Keratinocyte (primary cell): Measurements from ENCODE around the gene PAM16. TPM values are rescaled to one million over a fixed set of nuclear protein-coding genes. Genes with fewer than 3 reads are reported as not detected.

Source experiments
- DNase-seq: peaks from one replicate; pipeline ENCODE4 v3.0.0-alpha.2; 2011; ENCODE audit warnings: low read depth, missing footprints, low spot score
- FAIRE-seq: peaks from 2 replicates; lab custom pipeline; 2011; peaks lifted over from hg19 to GRCh38; lab: Jason Lieb, UNC
- H2AFZ ChIP-seq: 2 replicates; pipeline ENCODE4 v1.6.0; 2012; ENCODE audit warnings: low read length, control low read depth, inconsistent platforms; ENCODE audit not compliant: control insufficient read depth
- H3K27ac ChIP-seq: 2 replicates; pipeline ENCODE4 v1.5.1; 2011; ENCODE audit warnings: low read length; ENCODE audit not compliant: control insufficient read depth, insufficient read depth
- H3K27me3 ChIP-seq: 3 replicates; pipeline ENCODE4 v1.6.0; 2011; ENCODE audit warnings: low read length; ENCODE audit not compliant: control insufficient read depth, insufficient read depth; ENCODE audit errors: extremely low read depth
- H3K36me3 ChIP-seq, 2 experiments: 2 replicates in 1 of 2; 3 replicates in 1 of 2; pipeline ENCODE4 v1.5.1; 2011; ENCODE audit warnings: low read length in 2 of 2, mild to moderate bottlenecking in 1 of 2; ENCODE audit not compliant: control insufficient read depth in 2 of 2, insufficient read depth in 2 of 2; ENCODE audit errors: extremely low read depth in 1 of 2
- H3K4me1 ChIP-seq: 3 replicates; pipeline ENCODE4 v1.5.1; 2011; ENCODE audit warnings: low read length; ENCODE audit not compliant: control insufficient read depth, insufficient read depth; ENCODE audit errors: extremely low read depth
- H3K4me2 ChIP-seq: 3 replicates; pipeline ENCODE4 v1.6.0; 2011; ENCODE audit warnings: low read depth, low read length; ENCODE audit not compliant: control insufficient read depth, insufficient read depth; ENCODE audit errors: extremely low read depth
- H3K4me3 ChIP-seq, 3 experiments: fragments of 200-600 bp in 1 of 3; sonication (generic) in 1 of 3; 2 replicates in 2 of 3; 3 replicates in 1 of 3; pipeline ENCODE4 v1.5.1; 2011 to 2016; ENCODE audit warnings: low read length in 3 of 3, mild to moderate bottlenecking in 3 of 3, control low read depth in 2 of 3, inconsistent platforms in 1 of 3, low read depth in 1 of 3, mixed read lengths in 1 of 3, mixed run types in 1 of 3, moderate library complexity in 1 of 3; ENCODE audit not compliant: control insufficient read depth in 2 of 3, insufficient read depth in 2 of 3; ENCODE audit errors: extremely low read depth in 1 of 3
- H3K79me2 ChIP-seq: 2 replicates; pipeline ENCODE4 v1.6.0; 2012; ENCODE audit warnings: low read length; ENCODE audit not compliant: control insufficient read depth, insufficient read depth
- H3K9ac ChIP-seq: 3 replicates; pipeline ENCODE4 v1.6.0; 2011; ENCODE audit warnings: low read length; ENCODE audit not compliant: control insufficient read depth, insufficient read depth; ENCODE audit errors: extremely low read depth
- H3K9me1 ChIP-seq: 3 replicates; pipeline ENCODE4 v1.6.0; 2011; ENCODE audit warnings: low read length; ENCODE audit not compliant: control insufficient read depth, insufficient read depth; ENCODE audit errors: extremely low read depth
- H3K9me3 ChIP-seq: 2 replicates; pipeline ENCODE4 v1.5.1; 2012; ENCODE audit warnings: low read depth, low read length; ENCODE audit not compliant: control insufficient read depth
- H4K20me1 ChIP-seq: 3 replicates; pipeline ENCODE4 v1.6.0; 2011; ENCODE audit warnings: low read length; ENCODE audit not compliant: control insufficient read depth, insufficient read depth; ENCODE audit errors: extremely low read depth
- EZH2 ChIP-seq: IDR thresholded peaks from one replicate; pipeline ENCODE4 v1.6.1; 2012; ENCODE audit warnings: inconsistent platforms, mild to moderate bottlenecking, low read length, moderate library complexity
- dilution Hi-C: fragments of 300-500 bp; cut with MboI; formaldehyde crosslinking; loops from one replicate; pipeline ENCODE4 v1.7.0; 2020; ENCODE audit warnings: low sequenced_read_pairs; ENCODE audit not compliant: extremely low pct_ligation_motif_present
- polyA plus RNA-seq, 5 experiments: library from polyadenylated mRNA; depleted of rRNA in 3 of 5; stranded (reverse) in 3 of 5; stranded (forward) in 1 of 5; unstranded in 1 of 5; fragments of >200 nt; gene quantifications; 1 replicate in 1 of 5; 2 replicates in 3 of 5; 3 replicates in 1 of 5; pipeline versions ENCODE4 v1.2.1 to v1.2.3, GENCODE V29; 2011 to 2012; ENCODE audit warnings: missing spikeins in 2 of 5, low read depth in 1 of 5, low replicate concordance in 1 of 5
- TF ChIP-seq, protein P1 (sequence below), 3 experiments: IDR thresholded peaks in 1 of 3; conservative IDR thresholded peaks in 1 of 3; optimal IDR thresholded peaks in 1 of 3; 2 replicates in 2 of 3; 3 replicates in 1 of 3; pipeline versions ENCODE3 to v1.5.1; 2011; ENCODE audit warnings: low read length in 3 of 3, mild to moderate bottlenecking in 3 of 3, moderate library complexity in 2 of 3, control low read depth in 1 of 3, inconsistent platforms in 1 of 3; ENCODE audit not compliant: insufficient read depth in 2 of 3; ENCODE audit errors: extremely low read depth in 1 of 3

The PAM16 gene
- polyA plus RNA-seq, 1 donor (not counting 4 experiments of a cell fraction or from before 2014, with no cell fraction given): 32.7 TPM

DNA sequence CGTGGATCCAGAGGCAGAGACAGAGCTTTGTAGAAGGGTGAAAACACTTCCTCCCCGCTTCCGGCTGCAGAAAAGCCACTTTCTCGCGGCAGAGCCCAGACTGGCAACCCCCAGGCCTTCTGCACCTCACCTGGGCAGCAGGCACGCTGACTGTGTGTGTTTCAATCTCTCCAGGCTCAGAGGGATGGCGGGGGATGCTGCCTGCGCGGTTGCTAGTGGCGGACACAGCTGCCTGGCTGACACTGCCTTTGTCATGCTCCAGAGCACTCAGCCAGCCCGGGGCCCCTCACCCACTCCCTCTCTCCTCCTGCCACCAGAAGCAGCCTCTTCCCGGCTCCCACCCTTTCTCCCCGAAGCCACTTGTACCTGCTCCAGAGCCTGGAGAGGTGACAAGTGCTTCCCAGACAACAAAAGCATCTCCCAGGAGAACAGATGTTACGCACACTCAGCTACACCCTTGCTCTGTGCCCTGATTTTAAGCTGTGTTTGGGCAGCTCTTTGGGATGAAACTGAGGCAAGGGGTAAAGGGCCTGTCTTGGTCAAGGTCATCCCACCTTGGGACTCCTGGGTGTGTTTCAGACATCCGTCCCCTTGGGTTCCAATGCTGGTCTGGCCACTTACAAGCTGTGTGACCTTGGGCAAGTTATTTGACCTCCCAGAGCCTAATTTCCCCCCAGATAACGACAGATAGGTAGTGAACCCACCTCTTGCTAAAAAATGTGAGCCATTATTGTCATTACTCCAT lies 44.5 kb downstream of the PAM16 start:
- Histone ChIP-seq H3K27ac (peak overlapping the region; percentile 60), H3K4me1 (peaks cover 21% of the 10 kb centered on the region)

DNA sequence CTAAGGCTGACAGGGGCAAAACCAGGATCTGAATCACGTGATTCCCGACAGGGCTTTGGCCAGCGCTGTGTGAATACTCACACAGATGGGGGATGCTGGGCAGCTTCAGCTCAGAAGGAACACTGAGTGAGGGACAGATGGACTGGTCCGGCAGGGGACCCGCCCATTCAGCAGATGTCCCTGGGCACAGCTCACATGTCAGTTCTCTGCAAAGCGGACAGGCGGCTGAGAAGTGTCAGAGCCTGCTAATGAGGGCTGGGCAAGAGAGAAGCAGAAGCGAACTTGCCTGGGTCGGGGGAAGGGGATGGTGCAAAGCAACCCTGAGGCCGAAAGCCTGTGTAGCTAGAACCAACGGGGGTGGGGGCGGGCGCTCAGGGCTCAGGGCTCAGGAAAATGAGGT lies 47.1 kb downstream of the PAM16 start:
- no peaks in the 10 kb centered on the region for H3K9me3 ChIP-seq
- H3K4me1 ChIP-seq: peaks cover 14% of the 10 kb centered on the region
- DNase-seq: no peak
- H2AFZ ChIP-seq: no peak overlapping the region
- no peaks in the 10 kb centered on the region for H3K27me3 ChIP-seq
- dilution Hi-C loops: no loop called here
- no peaks in the 10 kb centered on the region for H3K9me1 ChIP-seq
- H3K36me3 ChIP-seq: no peaks in the 10 kb centered on the region
- no peak for FAIRE-seq
- no peak overlapping the region for H3K4me2 ChIP-seq
- H4K20me1 ChIP-seq: no peaks in the 10 kb centered on the region
- H3K9ac ChIP-seq: no peak overlapping the region
- no peak for TF ChIP-seq EZH2
- TF ChIP-seq, protein P1, sequence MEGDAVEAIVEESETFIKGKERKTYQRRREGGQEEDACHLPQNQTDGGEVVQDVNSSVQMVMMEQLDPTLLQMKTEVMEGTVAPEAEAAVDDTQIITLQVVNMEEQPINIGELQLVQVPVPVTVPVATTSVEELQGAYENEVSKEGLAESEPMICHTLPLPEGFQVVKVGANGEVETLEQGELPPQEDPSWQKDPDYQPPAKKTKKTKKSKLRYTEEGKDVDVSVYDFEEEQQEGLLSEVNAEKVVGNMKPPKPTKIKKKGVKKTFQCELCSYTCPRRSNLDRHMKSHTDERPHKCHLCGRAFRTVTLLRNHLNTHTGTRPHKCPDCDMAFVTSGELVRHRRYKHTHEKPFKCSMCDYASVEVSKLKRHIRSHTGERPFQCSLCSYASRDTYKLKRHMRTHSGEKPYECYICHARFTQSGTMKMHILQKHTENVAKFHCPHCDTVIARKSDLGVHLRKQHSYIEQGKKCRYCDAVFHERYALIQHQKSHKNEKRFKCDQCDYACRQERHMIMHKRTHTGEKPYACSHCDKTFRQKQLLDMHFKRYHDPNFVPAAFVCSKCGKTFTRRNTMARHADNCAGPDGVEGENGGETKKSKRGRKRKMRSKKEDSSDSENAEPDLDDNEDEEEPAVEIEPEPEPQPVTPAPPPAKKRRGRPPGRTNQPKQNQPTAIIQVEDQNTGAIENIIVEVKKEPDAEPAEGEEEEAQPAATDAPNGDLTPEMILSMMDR (optimal IDR thresholded peaks at IDR 0.05 in 1 of 3, IDR thresholded peaks at IDR 0.05 in 1 of 3, conservative IDR thresholded peaks at IDR 0.05 in 1 of 3; ENCODE audit: extremely low read depth in 1 of 3, insufficient read depth in 2 of 3, low read length in 3 of 3): no peak
- no peaks in the 10 kb centered on the region for H3K79me2 ChIP-seq
- H3K4me3 ChIP-seq: no peak overlapping the region
- no peak overlapping the region for H3K27ac ChIP-seq

More for the DNA sequence above, 44.5 kb downstream of the PAM16 start:
- H3K4me2 ChIP-seq: peak overlapping the region; percentile 83
- TF ChIP-seq, protein P1 (optimal IDR thresholded peaks at IDR 0.05 in 1 of 3, IDR thresholded peaks at IDR 0.05 in 1 of 3, conservative IDR thresholded peaks at IDR 0.05 in 1 of 3; ENCODE audit: extremely low read depth in 1 of 3, insufficient read depth in 2 of 3, low read length in 3 of 3): no peak
- TF ChIP-seq EZH2: no peak
- DNase-seq (no peak), FAIRE-seq (no peak)
- dilution Hi-C loops: no loop called here
- H3K79me2 ChIP-seq: no peaks in the 10 kb centered on the region
- peak overlapping the region; percentile 62 for H3K9ac ChIP-seq
- no peaks in the 10 kb centered on the region for H3K27me3 ChIP-seq
- peak overlapping the region; percentile 35 to 84 (median 82) for H3K4me3 ChIP-seq
- H2AFZ ChIP-seq: no peak overlapping the region
- no peaks in the 10 kb centered on the region for H3K36me3 ChIP-seq
- no peaks in the 10 kb centered on the region for H3K9me3 ChIP-seq
- H4K20me1 ChIP-seq: no peaks in the 10 kb centered on the region
- H3K9me1 ChIP-seq: no peaks in the 10 kb centered on the region
